ENCODE data around the gene OR51B2.
"Not testable (repeated sequence)": the region's sequence is repeated elsewhere in the genome, so short reads cannot be mapped to it uniquely, and the experiment has no call there.

OR51B2 gene

DNA sequence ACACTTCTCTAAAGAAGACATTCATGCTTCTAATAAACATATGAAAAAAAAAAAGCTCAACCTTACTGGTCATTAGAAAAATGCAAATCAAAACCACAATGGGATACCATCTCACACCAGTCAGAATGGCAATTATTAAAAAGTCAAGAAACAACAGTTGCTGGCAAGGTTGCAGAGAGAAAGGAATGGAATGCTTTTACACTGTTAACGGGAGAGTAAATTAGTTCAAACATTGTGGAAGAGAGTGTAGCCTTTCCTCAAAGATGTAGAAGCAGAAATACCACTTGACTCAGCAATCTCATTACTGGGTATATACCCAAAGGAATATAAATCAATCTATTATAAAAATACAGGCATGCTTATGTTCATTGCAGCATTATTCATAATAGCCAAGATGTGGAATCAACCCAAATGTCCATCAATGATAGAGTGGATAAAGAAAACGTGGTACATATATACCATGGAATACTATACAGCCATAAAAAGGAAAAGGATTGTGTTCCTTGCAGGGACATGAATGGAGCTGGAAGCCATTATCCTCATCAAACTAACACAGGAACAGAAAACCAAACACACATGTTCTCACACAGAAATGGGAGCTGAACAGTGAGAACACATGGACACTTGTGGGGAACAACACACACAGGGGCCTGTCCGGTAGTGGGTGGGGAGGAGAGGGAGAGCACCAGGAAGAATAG is 10.6 kb downstream of the OR51B2 start:
- not testable (repeated sequence) for DNase-seq

DNA sequence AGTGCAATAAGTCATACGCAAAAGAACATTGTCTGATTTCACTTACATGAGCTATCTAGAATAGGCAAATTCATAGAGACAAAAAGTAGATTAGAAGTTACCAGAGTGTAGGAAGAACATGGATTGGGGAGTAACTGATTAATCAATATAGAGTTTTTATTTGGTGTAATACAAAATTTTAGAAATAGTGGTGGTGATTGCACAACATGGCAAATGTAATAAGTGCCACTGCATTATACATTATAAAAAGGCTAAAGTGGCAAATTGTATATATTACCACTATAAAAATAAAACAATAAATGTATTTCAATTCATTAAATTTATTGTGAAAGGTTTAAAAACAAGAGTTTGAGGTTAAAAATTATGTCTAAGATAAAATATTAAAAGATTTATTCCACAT is 13.7 kb downstream of the OR51B2 start:
- no peak for DNase-seq

DNA sequence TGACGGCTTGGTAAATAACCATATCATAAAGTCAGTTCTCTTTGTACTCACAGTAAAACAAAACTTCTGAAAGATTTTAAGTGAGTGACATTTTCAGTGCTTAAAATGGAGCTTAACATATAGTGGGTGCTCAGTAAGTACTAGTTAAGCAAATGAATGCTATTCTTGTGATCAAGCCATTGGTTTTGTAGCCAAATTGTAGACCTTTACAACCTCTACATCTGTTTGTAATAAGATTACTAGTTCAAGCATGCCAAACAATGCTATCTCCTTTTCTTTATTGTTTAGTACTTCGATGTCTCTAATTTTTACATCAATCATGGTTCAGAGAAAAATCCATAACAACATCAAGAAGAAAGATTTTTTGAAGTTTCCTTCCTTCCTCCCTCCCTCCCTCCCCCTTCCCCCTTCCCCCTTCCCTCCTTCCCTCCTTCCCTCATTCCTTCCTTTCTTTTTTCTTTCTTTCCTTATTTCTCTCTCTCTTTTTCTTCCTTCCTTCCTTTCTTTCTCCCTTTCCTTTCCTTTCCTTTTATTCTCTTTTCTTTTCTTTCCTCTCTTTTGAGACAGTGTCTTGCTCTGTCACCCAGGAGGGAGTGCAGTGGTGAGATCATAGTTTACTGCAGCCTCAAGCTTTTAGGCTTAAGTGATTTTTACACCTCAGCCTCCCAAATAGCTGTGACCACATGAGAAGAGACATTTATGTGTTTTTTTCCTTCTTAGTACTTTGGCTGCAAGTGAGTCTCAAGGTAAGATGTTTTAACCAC is 16.7 kb downstream of the OR51B2 start:
- no peak for DNase-seq

DNA sequence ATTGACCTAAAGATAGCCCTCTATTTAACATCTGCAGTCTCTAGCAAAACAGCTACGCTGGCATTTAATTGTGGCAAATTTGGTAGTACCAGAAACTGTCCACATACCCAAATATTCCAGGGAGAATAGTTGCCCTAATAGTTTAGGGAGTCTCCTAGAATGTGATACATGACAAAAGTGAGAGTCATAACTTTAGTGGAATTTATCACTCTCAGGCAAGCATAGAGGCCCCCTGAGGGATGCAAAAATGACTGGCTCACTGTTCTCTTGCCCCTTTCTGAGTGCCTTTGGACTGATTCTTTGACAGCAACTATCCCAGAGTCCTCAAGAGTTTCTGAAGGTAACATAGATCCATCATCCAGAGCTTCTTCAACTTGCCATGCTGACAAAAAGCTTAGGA is 20.1 kb downstream of the OR51B2 start:
- DNase-seq = no peak

DNA sequence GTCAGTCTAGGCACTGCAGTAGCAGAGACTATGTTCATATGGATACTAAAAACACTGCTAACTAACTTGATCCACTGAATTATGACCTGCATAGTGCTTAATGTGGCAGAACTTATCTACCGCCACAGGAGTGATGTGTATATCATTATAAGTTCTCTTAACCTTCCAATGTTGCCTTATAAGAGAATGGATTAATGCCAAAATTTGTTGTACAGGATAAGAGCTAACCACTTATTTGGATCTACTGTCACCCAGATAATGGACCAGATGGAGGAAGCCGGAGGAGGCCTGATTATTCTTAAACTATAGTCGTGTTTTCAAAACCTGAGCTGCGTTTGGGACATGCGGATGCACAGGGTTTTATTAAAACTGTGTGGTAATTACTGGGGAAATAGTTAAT is 20.5 kb downstream of the OR51B2 start:
- no peak for DNase-seq

DNA sequence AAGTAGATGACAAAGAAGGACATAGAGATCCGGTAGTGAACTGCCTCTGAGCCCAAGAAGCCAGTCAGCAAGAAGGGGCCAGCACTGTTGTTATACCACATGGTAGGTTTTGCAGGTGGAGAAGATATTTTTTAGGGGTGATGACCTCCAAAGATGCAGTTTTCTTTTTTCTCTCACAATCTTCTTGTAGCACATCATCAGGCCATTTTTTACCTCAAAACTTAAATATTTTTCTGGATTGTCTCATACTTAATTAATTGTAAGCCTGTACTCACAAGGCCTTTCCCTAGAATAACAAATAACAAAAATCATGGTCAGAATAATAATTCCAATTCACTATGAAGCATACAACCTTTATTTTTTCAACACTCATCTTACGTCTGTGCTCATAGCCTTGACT is 22.3 kb downstream of the OR51B2 start, which contains the start of gene OR51B4:
Gene OR51B4, minus strand, starts transcription at position 101 of the 400 bp plus-strand sequence. Its CDS starts 0 bp downstream, at position 101.
- DNase-seq = no peak

DNA sequence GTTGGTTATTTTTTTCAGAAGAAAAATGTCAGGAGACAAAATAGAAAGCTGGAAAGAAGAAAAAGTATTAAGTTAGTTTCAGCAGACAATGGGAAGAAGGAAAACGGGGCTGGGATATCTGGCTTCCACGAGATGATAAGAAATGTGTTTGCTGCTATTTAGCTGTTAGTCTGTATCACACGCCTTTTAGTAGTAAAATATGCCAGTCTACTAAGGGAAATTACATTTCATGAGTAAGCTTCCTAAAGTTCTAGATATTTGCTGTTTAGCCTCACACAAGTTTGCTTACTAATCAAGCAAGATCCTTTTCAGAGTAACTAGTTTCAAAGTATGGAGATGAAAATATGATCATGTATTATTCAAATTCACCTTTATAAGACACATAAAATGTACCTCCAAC is 23.8 kb downstream of the OR51B2 start:
- no peak for DNase-seq

DNA sequence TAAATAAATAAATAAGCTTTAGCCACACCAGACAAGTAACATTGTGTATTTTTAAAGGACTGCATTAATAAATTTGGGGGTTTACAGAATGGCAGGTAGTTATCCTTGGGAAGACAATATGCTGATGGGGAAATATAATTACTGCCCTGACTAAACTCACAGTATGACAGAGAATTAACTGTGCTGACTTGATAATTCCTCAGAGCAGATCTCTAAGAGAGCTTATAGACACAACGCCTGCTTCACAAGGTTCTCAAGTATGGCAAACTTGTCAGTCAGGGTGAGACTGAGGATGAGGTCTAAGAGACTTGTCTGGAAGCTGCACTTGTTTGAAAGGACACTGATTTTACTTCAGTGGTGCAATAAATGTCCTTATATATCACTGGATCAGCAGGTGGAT is 25.6 kb downstream of the OR51B2 start:
- DNase-seq = no peak

DNA sequence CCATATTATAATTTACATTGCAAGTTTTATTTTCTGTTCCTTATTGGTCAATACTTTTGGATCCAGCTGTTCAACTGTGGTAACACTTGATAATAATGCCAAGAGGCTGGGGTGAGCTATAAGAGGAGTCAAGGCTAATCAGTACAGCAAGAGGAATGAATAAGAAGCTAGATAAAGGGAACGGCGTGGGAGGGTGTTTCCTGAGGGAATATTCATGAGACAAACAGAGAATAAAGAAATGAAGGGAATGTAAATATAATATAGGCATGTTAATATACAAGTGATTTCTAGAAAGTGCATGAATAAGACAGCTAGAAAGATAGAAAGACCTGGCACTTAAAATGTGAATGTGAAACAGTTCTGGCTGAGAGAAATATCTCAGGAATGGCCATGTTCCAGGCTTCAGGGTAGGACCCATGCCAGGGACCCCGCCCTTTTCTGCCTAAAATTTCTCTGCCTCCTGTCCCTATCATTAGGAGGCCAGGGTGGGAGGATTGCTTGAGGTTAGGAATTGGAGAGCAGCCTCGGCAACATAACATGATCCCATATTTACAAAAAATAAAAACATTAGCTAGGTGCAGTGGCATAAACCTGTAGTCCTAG is 26.3 kb downstream of the OR51B2 start:
- no peak for DNase-seq

DNA sequence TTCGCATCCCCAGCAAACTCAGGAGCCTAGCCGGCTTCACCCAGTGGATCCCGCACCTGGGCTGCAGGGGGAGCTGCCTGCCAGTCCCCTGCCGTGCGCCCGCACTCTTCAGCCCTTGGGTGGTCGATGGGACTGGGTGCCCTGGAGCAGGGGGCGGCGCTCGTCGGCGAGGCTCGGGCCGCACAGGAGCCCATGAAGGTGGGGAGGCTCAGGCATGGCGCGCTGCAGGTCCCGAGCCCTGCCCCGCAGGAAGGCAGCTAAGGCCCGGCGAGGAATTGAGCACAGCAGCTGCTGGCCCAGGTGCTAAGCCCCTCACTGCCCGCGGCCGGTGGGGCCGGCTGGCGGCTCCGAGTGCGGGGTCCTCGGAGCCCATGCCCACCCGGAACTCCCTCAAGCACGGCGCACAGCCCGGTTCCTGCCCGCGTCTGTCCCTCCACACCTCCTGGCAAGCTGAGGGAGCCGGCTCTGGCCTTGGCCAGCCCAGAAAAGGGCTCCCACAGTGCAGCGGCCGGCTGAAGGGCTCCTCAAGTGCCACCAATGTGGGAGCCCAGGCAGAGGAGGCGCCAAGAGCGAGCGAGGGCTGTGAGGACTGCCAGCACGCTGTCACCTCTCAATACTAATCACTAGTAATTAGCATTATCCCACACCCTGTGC is 29.6 kb downstream of the OR51B2 start:
- peak in 1 of 56 donors; percentile 3 for DNase-seq

DNA sequence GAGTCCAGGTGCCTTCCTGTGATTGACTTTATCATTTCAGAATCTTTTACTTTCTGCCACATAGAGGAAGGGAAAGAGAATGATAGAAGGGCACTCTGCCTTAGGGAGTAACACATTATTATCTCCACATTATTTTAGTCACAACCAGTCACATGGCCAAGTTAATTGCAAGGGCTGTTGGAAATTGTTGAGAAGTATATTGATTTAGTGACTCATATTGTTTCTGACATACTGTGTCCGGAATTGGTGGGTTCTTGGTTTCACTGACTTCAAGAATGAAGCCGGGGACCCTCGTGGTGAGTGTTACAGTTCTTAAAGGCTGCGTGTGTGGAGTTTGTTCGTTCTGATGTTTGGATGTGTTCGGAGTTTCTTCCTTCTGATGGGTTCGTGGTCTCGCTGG is 31.1 kb downstream of the OR51B2 start:
- no peak for DNase-seq

DNA sequence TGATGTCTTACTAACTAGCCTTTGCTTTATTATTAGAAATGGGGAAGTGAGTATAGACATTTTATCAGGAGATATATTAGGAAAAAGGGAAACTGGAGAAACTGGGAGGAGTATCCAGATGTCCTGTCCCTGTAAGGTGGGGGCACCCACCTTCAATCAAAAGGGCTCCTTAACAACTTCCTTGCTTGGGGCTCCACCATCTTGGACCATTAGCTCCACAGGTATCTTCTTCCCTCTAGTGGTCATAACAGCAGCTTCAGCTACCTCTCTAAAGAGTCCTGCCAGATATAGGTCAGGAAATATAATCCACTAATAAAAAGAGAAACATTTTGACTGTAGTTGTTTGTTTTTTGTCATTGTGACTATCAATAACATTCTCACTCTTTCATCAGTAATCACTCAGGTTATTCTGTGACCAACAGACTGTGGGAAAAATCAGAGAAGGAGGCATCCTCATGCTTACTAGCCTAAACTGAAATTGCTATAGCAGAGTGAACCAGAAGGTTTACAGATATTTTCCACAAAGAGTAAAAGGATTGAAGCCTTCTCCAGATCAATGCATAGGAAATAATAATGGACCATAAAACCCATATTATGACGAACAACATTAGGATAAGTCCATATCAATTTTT is 32.8 kb downstream of the OR51B2 start:
- no peak for DNase-seq

DNA sequence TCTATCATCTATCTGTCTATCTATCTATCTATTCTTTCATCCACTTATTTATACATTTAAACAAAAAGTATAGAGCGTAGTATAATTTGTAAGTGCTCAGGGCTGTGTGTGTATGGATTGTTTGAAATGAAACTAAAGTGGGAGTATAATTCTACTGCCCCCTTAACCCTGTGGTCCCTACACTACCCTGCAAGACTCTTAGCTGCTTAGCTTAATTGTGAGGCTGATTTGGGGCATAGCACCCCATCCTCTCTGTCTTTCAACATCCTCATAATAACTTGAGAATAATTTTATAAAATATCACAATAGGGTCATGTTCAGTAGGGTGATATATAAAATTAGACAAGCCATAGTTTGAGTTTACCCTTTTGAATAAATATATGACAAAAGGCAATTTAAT is 34.0 kb downstream of the OR51B2 start:
- no peak for DNase-seq

DNA sequence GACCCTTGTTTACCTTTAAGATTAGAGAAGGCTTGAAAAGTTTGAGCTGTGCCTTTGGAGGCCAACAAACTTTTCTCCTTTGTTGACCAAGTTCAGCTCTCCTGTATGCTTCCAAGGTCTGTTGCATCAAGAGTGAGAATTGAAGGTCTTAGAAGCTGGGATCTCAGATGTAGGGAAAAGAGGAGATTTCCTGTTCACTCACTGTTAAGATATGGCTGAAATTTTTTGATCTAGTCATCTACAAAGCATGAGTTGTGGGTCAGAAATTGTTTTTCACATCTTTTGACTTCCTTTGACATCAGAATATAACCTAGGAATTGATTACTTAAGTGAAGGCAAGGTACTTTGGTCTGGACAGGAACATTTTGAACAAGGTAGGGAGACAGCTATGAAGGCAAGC is 34.4 kb downstream of the OR51B2 start:
- DNase-seq = no peak

DNA sequence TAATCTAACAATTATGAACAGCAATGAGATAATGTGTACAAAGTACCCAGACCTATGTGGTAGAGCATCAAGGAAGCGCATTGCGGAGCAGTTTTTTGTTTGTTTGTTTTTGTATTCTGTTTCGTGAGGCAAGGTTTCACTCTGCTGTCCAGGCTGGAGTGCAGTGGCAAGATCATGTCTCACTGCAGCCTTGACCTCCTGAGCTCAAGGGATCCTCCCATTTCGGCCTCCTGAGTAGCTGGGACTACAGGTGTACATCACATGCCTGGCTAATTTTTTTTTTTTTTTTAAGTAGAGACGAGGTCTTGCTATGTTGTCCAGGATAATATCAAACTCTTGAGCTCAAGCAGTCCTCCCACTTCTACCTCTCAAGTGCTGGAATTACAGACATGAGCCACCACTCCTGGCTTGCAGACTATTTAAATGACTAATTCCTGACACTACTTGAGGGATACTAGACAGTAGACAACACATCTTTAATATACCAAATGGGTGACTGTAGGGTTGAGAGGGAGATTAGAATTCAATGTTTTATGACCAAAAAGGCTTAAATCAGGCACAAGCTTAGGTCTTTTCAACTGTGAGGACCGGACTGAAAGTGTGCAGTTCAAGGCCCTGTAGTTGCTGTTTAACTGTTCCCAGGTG is 35.1 kb downstream of the OR51B2 start:
- no peak for DNase-seq

DNA sequence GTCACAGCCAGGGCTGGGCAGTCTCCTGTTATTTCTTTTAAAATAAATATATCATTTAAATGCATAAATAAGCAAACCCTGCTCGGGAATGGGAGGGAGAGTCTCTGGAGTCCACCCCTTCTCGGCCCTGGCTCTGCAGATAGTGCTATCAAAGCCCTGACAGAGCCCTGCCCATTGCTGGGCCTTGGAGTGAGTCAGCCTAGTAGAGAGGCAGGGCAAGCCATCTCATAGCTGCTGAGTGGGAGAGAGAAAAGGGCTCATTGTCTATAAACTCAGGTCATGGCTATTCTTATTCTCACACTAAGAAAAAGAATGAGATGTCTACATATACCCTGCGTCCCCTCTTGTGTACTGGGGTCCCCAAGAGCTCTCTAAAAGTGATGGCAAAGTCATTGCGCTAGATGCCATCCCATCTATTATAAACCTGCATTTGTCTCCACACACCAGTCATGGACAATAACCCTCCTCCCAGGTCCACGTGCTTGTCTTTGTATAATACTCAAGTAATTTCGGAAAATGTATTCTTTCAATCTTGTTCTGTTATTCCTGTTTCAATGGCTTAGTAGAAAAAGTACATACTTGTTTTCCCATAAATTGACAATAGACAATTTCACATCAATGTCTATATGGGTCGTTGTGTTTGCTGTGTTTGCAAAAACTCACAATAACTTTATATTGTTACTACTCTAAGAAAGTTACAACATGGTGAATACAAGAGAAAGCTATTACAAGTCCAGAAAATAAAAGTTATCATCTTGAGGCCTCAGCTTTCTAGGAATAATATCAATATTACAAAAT is 35.8 kb downstream of the OR51B2 start:
- DNase-seq = no peak

DNA sequence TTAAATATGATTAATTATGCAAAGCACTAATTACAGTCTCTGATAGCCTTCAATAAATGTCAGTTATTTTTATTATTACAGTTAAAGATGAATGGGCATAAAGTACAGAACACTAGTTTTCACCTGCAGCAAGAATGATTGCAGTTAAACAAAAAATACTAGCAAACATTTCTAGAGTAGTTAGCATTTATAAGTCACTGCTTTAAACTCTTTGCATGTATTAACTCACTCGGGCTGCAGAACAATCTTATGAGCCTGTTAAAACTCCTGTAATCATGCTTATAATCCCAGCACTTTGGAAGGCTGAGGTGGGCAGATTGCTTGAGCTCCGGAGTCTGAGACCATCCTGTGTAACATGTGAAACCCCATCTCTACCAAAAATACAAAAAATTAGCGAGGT is 37.2 kb downstream of the OR51B2 start:
- DNase-seq = no peak

DNA sequence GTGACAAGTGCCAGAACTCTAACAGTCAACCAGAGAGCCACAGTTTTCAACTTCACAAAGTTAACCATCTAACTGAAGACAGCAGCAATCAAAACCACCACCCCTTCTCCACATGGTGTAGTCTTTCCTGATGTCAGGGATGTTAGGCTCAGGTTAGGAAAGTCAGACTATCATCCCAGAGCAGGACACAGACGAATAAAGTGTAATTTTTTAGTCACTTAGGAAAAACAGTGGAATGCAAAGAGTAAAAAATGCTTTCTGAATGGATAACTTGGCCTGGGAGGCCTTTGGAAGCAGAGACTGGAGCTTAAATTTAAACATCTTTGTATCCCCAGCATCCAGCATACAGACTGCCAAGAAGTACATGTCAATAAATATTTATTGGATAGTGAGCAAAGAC is 37.7 kb downstream of the OR51B2 start:
- DNase-seq = no peak

DNA sequence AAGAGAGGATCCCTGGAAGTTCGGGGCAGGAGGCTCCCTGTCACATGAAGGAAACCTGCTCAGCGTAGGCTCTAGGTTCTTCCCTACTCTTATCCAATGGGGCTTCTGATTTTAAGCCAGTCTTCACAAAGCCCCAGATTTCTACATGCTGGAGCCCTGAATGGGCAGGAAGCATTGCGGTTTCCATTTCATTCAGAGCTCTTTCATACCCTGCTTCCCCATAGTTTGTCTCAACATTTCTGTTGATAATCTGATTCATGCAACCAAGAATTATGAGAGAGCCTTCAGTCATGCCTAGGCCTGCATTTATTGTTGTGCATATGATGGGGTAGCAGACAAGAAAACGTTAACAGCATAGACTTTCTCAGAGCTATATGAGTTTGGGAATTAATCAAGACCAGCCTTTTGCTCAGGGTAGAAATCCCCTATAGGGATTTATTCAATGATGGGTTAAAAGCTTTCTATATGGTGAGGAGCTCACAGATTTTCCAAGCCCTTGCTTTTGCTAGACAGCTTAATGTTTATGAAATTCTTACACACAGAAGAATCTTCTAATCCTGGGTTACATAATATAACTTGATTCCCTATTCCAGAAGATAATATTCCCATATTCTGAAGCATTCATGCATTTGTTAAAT is 38.3 kb downstream of the OR51B2 start:
- DNase-seq = no peak

DNA sequence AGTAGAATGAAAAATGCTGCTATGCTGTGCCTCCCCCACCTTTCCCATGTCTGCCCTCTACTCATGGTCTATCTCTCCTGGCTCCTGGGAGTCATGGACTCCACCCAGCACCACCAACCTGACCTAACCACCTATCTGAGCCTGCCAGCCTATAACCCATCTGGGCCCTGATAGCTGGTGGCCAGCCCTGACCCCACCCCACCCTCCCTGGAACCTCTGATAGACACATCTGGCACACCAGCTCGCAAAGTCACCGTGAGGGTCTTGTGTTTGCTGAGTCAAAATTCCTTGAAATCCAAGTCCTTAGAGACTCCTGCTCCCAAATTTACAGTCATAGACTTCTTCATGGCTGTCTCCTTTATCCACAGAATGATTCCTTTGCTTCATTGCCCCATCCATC is 39.5 kb downstream of the OR51B2 start:
- DNase-seq = no peak
